SK-N-SH treated with all-trans-retinoic acid at 6 μM for 48 hours (cell line): ENCODE results near the gene KCTD5.
"Not testable (repeated sequence)": the region's sequence is repeated elsewhere in the genome, so short reads cannot be mapped to it uniquely, and the experiment has no call there.

Source experiments
- ARNTL ChIP-seq: fragments of 450-650 bp; formaldehyde crosslinking; IDR thresholded peaks from 2 replicates; pipeline ENCODE4 v1.5.0; 2020; ENCODE audit warnings: low read depth, mild to moderate bottlenecking, moderate library complexity, borderline replicate concordance
- GLIS3 ChIP-seq: fragments of 250-450 bp; sonication (Bioruptor Pico); IDR thresholded peaks from 2 replicates; pipeline ENCODE4 v1.5.0; 2020; ENCODE audit warnings: mild to moderate bottlenecking, moderate library complexity
- ISL1 ChIP-seq: fragments of 250-450 bp; sonication (Bioruptor Pico); IDR thresholded peaks from 2 replicates; pipeline ENCODE4 v2.1.2; 2022; ENCODE audit warnings: mild to moderate bottlenecking, moderate library complexity
- OSR1 ChIP-seq: fragments of 250-450 bp; sonication (Bioruptor Pico); IDR thresholded peaks from 2 replicates; pipeline ENCODE4 v1.8.0; 2022; ENCODE audit warnings: moderate library complexity, mild to moderate bottlenecking, inconsistent platforms
- RARB ChIP-seq: fragments of 250-450 bp; sonication (Bioruptor Pico); IDR thresholded peaks from 2 replicates; pipeline ENCODE4 v1.8.0; 2021; ENCODE audit warnings: mild to moderate bottlenecking, moderate library complexity
- TCF4 ChIP-seq: fragments of 250-450 bp; sonication (Bioruptor Pico); IDR thresholded peaks from 2 replicates; pipeline ENCODE4 v1.8.0; 2021; ENCODE audit warnings: mild to moderate bottlenecking, moderate library complexity, borderline replicate concordance
- ZC3H10 ChIP-seq: fragments of 250-450 bp; sonication (Bioruptor Pico); IDR thresholded peaks from 2 replicates; pipeline ENCODE4 v1.5.1; 2021; ENCODE audit warnings: mild to moderate bottlenecking, moderate library complexity
- ZFP3 ChIP-seq: fragments of 250-450 bp; sonication (Bioruptor Pico); IDR thresholded peaks from 2 replicates; pipeline ENCODE4 v1.5.0; 2020; ENCODE audit warnings: mild to moderate bottlenecking, moderate library complexity
- ZFP30 ChIP-seq: fragments of 450-650 bp; formaldehyde crosslinking; IDR thresholded peaks from 2 replicates; pipeline ENCODE4 v1.5.0; 2022; ENCODE audit warnings: mild to moderate bottlenecking, moderate library complexity
- ZNF70 ChIP-seq: fragments of 450-650 bp; formaldehyde crosslinking; IDR thresholded peaks from 2 replicates; pipeline ENCODE4 v1.5.0; 2020; ENCODE audit warnings: mild to moderate bottlenecking, moderate library complexity
- ZNF8 ChIP-seq: fragments of 450-650 bp; formaldehyde crosslinking; IDR thresholded peaks from 2 replicates; pipeline ENCODE4 v1.5.0; 2020; ENCODE audit warnings: mild to moderate bottlenecking, moderate library complexity
- TF ChIP-seq, protein P1 (sequence below): fragments of 250-450 bp; sonication (Bioruptor Pico); IDR thresholded peaks from 2 replicates; pipeline ENCODE4 v1.5.1; 2021; ENCODE audit warnings: mild to moderate bottlenecking, moderate library complexity
- TF ChIP-seq, protein P2 (sequence below): fragments of 250-450 bp; sonication (Bioruptor Pico); IDR thresholded peaks from 2 replicates; pipeline ENCODE4 v1.8.0; 2021; ENCODE audit warnings: low read depth, mild to moderate bottlenecking, moderate library complexity, borderline replicate concordance
- TF ChIP-seq, protein P3 (sequence below): fragments of 250-450 bp; sonication (Bioruptor Pico); IDR thresholded peaks from 2 replicates; pipeline ENCODE4 v1.8.0; 2020; ENCODE audit warnings: mild to moderate bottlenecking, moderate library complexity, borderline replicate concordance

DNA sequence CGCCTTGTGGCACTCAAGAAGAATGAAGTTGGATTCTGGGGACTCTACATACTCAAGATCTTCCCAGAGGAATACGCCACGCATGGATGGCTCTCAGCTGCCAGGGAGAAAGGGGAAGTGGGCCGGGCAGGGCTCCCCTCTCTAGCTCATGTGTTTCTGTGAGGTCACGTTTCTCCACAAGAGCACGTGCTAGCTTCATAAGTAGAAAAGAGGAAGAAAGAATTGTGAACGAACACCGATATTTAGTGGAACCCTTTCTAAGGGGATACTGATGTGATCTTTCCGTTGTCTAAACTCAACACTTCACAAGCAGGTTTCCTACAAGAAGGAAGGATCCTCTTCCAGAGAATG, 42.6 kb upstream of the KCTD5 start:
- TF ChIP-seq ZFP3 (CRISPR knock-in tag); ZNF8 (CRISPR knock-in tag); RARB; OSR1 (CRISPR knock-in tag); ZFP30 (CRISPR knock-in tag); GLIS3; ZNF70 (CRISPR knock-in tag); ISL1 (CRISPR knock-in tag); TCF4 (CRISPR knock-in tag); ARNTL (CRISPR knock-in tag); ZC3H10 (CRISPR knock-in tag): not testable (repeated sequence)
- TF ChIP-seq, protein P1, sequence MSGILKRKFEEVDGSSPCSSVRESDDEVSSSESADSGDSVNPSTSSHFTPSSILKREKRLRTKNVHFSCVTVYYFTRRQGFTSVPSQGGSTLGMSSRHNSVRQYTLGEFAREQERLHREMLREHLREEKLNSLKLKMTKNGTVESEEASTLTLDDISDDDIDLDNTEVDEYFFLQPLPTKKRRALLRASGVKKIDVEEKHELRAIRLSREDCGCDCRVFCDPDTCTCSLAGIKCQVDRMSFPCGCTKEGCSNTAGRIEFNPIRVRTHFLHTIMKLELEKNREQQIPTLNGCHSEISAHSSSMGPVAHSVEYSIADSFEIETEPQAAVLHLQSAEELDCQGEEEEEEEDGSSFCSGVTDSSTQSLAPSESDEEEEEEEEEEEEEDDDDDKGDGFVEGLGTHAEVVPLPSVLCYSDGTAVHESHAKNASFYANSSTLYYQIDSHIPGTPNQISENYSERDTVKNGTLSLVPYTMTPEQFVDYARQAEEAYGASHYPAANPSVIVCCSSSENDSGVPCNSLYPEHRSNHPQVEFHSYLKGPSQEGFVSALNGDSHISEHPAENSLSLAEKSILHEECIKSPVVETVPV = not testable (repeated sequence)
- TF ChIP-seq, protein P2, sequence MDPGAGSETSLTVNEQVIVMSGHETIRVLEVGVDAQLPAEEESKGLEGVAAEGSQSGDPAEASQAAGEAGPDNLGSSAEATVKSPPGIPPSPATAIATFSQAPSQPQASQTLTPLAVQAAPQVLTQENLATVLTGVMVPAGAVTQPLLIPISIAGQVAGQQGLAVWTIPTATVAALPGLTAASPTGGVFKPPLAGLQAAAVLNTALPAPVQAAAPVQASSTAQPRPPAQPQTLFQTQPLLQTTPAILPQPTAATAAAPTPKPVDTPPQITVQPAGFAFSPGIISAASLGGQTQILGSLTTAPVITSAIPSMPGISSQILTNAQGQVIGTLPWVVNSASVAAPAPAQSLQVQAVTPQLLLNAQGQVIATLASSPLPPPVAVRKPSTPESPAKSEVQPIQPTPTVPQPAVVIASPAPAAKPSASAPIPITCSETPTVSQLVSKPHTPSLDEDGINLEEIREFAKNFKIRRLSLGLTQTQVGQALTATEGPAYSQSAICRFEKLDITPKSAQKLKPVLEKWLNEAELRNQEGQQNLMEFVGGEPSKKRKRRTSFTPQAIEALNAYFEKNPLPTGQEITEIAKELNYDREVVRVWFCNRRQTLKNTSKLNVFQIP (CRISPR knock-in tag) = not testable (repeated sequence)
- TF ChIP-seq, protein P3, sequence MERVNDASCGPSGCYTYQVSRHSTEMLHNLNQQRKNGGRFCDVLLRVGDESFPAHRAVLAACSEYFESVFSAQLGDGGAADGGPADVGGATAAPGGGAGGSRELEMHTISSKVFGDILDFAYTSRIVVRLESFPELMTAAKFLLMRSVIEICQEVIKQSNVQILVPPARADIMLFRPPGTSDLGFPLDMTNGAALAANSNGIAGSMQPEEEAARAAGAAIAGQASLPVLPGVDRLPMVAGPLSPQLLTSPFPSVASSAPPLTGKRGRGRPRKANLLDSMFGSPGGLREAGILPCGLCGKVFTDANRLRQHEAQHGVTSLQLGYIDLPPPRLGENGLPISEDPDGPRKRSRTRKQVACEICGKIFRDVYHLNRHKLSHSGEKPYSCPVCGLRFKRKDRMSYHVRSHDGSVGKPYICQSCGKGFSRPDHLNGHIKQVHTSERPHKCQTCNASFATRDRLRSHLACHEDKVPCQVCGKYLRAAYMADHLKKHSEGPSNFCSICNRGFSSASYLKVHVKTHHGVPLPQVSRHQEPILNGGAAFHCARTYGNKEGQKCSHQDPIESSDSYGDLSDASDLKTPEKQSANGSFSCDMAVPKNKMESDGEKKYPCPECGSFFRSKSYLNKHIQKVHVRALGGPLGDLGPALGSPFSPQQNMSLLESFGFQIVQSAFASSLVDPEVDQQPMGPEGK (CRISPR knock-in tag) = not testable (repeated sequence)
